Measurements from ENCODE around the gene NDUFC2. TPM values are rescaled to one million over a fixed set of nuclear protein-coding genes. Genes with fewer than 3 reads are reported as not detected.

The NDUFC2 gene
- total and polyA plus RNA-seq, 2 of the 13 experiments (the other 11 are each of a cell fraction or from before 2014, with no cell fraction given): 256 to 363 TPM

GRCh38 chr11:78038697-78039313, 40.9 kb downstream of the NDUFC2 start (continued):
- TF ChIP-seq ZBTB26 (CRISPR knock-in tag; IDR thresholded peaks at IDR 0.05; ENCODE audit: borderline replicate concordance): no peak
- no peak for TF ChIP-seq ZNF737 (CRISPR knock-in tag; IDR thresholded peaks at IDR 0.05; ENCODE audit: borderline replicate concordance)
- TF ChIP-seq ETV6 (CRISPR knock-in tag; conservative IDR thresholded peaks at IDR 0.05): no peak

GRCh38 chr11:78037825-78038620, 41.6 kb downstream of the NDUFC2 start:
- H2AFZ ChIP-seq (ENCODE audit: low read length): no peak overlapping the region
- peak overlapping the region; percentile 64 for H3K4me2 ChIP-seq (ENCODE audit: low read depth, low read length)
- peak overlapping the region; percentile 73 for H3K27ac ChIP-seq (ENCODE audit: extremely low read length, insufficient read depth, low read length)
- no peaks in the 10 kb centered on the region for H3K36me3 ChIP-seq (replicated peaks in 1 of 2; ENCODE audit: control insufficient read depth in 1 of 2, insufficient read depth in 2 of 2, low read length in 2 of 2)
- H3K4me3 ChIP-seq (replicated peaks in 1 of 3; ENCODE audit: insufficient read depth in 1 of 3, low read depth in 2 of 3, low read length in 3 of 3): peak overlapping the region in 1 of 3 experiments; percentile 31; a peak in 1 of 6 replicates
- FAIRE-seq (no peak), ATAC-seq (peak; percentile 23), DNase-seq (ENCODE audit: low spot score) (no peak)
- no peaks in the 10 kb centered on the region for H4K20me1 ChIP-seq (ENCODE audit: insufficient read depth, low read length)
- ChIA-PET CTCF (ENCODE audit: low intra/inter-chr PET ratio, low total read pairs) (no interaction called here), POLR2A (no interaction called here)
- in situ Hi-C loops (cut with HindIII; ENCODE audit: extremely low pct_ligation_motif_present, low pct_unique_long_range_greater_than_20kb) (no loop called here), intact Hi-C loops (cut with micrococcal nuclease; ENCODE audit: unreplicated experiment) (no loop called here)
- H3K4me1 ChIP-seq (ENCODE audit: insufficient read depth, low read length): peaks cover 74% of the 10 kb centered on the region
- BruUV-seq (replicated peaks): no TSS peak
- no peaks in the 10 kb centered on the region for H3K79me2 ChIP-seq (ENCODE audit: insufficient read depth, low read length)
- no peaks in the 10 kb centered on the region for H3K9me3 ChIP-seq (ENCODE audit: low read length)
- peak overlapping the region; percentile 42 for H3K9ac ChIP-seq (ENCODE audit: insufficient read depth, low read depth, low read length)
- 24% methylated on average over 9 of the region's 9 CpGs for WGBS (ENCODE audit: low lambda C conversion rate)
- H3K27me3 ChIP-seq (ENCODE audit: control insufficient read depth in 1 of 2, insufficient read depth in 2 of 2, low read length in 2 of 2): no peaks in the 10 kb centered on the region
- TF ChIP-seq KDM5B (CRISPR knock-in tag; IDR thresholded peaks at IDR 0.05; ENCODE audit: borderline replicate concordance) (peak; percentile 35; the same call in 1 of the 2 replicates), ZFP90 (CRISPR knock-in tag; IDR thresholded peaks at IDR 0.05; ENCODE audit: borderline replicate concordance) (0 out of 2 replicates have a peak, but pooled peaks have one; percentile 22), ZNF710 (CRISPR knock-in tag; IDR thresholded peaks at IDR 0.05; ENCODE audit: borderline replicate concordance) (peak; percentile 12; the same call in 1 of the 2 replicates), SALL1 (CRISPR knock-in tag; IDR thresholded peaks at IDR 0.05) (peak; percentile 25; the same call in 1 of the 2 replicates), SRY (CRISPR knock-in tag; IDR thresholded peaks at IDR 0.05) (0 out of 2 replicates have a peak, but pooled peaks have one; percentile 47), ZNF512 (CRISPR knock-in tag; IDR thresholded peaks at IDR 0.05) (no peak), MED13 (CRISPR knock-in tag; IDR thresholded peaks at IDR 0.05) (no peak), RARG (CRISPR knock-in tag; IDR thresholded peaks at IDR 0.05; ENCODE audit: low read depth) (no peak), ZNF362 (CRISPR knock-in tag; IDR thresholded peaks at IDR 0.05; ENCODE audit: borderline replicate concordance) (no peak), PHF20 (CRISPR knock-in tag; IDR thresholded peaks at IDR 0.05) (no peak)
